ENCODE measurements around the gene UBXN7. TPM values are rescaled to one million over a fixed set of nuclear protein-coding genes. Genes with fewer than 3 reads are reported as not detected.

Gene UBXN7
- total and polyA plus RNA-seq, 2 of the 8 experiments (the other 6 are each of a cell fraction or from before 2014, with no cell fraction given), result 18.5 to 109 TPM

GRCh38 chr3:196377321-196377720 is 54.9 kb downstream of the UBXN7 start (continued):
- TF ChIP-seq CHD2 (IDR thresholded peaks at IDR 0.05; ENCODE audit: low read length) (no peak), CTBP2 (IDR thresholded peaks at IDR 0.05; ENCODE audit: borderline replicate concordance, insufficient read depth, insufficient read length, low read length) (no peak), TEAD4 (IDR thresholded peaks at IDR 0.05; ENCODE audit: low read depth, low read length) (no peak), NANOG (IDR thresholded peaks at IDR 0.05; ENCODE audit: insufficient read depth, low read depth, low read length, poor library complexity, severe bottlenecking) (no peak), CBX5 (IDR thresholded peaks at IDR 0.05; ENCODE audit: low read depth, low read length) (no peak)

All from H1 (cell line).